MM.1S (cell line): ENCODE measurements around the gene CHN1.

Source experiments
- CTCF ChIP-seq: fragments of 300-600 bp; sonication (generic); IDR thresholded peaks from 2 replicates; pipeline ENCODE4 v1.5.1; 2016; ENCODE audit warnings: antibody characterized with exemption, low read length, mixed read lengths
- EZH2 ChIP-seq: fragments of 300-600 bp; sonication (generic); optimal IDR thresholded peaks from 2 replicates; pipeline ENCODE3; 2017; ENCODE audit warnings: low read depth, mild to moderate bottlenecking, antibody characterized with exemption, low read length, mixed read lengths

- no peak for TF ChIP-seq CTCF
- no peak for TF ChIP-seq EZH2
Measured at GRCh38 chr2:174981331-174981730, 23.9 kb downstream of the CHN1 start.
